ENCODE data around the gene USPL1. TPM values are rescaled to one million over a fixed set of nuclear protein-coding genes. Genes with fewer than 3 reads are reported as not detected.

Gene USPL1
- total RNA-seq, 4 donors from 2014 or later: 14.4 to 28.4 (median 21.8) TPM

GRCh38 chr13:30615866-30616541 is 1.7 kb upstream of the USPL1 start:
- TF ChIP-seq POLR2AphosphoS5 (IDR thresholded peaks at IDR 0.05) (no peak), CTCF (IDR thresholded peaks at IDR 0.05) (no peak), EP300 (IDR thresholded peaks at IDR 0.05) (no peak), POLR2A (IDR thresholded peaks at IDR 0.05) (no peak)
- H3K4me3 ChIP-seq: peak overlapping the region; percentile 89
- H3K36me3 ChIP-seq: no peaks in the 10 kb centered on the region
- no peak for DNase-seq (ENCODE audit: low spot score in 2 of 2)
- peaks cover 35% of the 10 kb centered on the region for H3K4me1 ChIP-seq
- no peaks in the 10 kb centered on the region for H3K9me3 ChIP-seq
- H3K27me3 ChIP-seq: no peaks in the 10 kb centered on the region
- WGBS: under 1% methylated on average over 7 of the region's 7 CpGs
- H3K27ac ChIP-seq: peak overlapping the region; percentile 100

GRCh38 chr13:30616927-30617314 is 799 bp upstream of the USPL1 start:
- TF ChIP-seq POLR2A (IDR thresholded peaks at IDR 0.05): peak; percentile 79 to 81
- TF ChIP-seq CTCF (IDR thresholded peaks at IDR 0.05): no peak
- peak; percentile 51 to 95 (median 85) for TF ChIP-seq POLR2AphosphoS5 (IDR thresholded peaks at IDR 0.05)
- no peak for TF ChIP-seq EP300 (IDR thresholded peaks at IDR 0.05)
- under 1% methylated on average over 12 of the region's 12 CpGs for WGBS

GRCh38 chr13:30618186-30618929 is 638 bp downstream of the USPL1 start:
- peak in 1 of 2 donors; percentile 69 for DNase-seq (ENCODE audit: low spot score in 2 of 2)
- under 1% methylated on average over 20 of the region's 21 CpGs for WGBS
- Histone ChIP-seq H3K4me3 (peak overlapping the region; percentile 89), H3K27ac (peak overlapping the region; percentile 100), H3K4me1 (peaks cover 39% of the 10 kb centered on the region), H3K9me3 (no peaks in the 10 kb centered on the region), H3K27me3 (no peaks in the 10 kb centered on the region), H3K36me3 (peaks cover 7% of the 10 kb centered on the region)
- TF ChIP-seq POLR2AphosphoS5 (IDR thresholded peaks at IDR 0.05) (no peak), POLR2A (IDR thresholded peaks at IDR 0.05) (no peak), EP300 (IDR thresholded peaks at IDR 0.05) (no peak), CTCF (IDR thresholded peaks at IDR 0.05) (no peak)

More at GRCh38 chr13:30616927-30617314, 799 bp upstream of the USPL1 start:
- DNase-seq (ENCODE audit: low spot score in 2 of 2): peak; percentile 82 to 85
- Histone ChIP-seq H3K27ac (peak overlapping the region; percentile 100), H3K4me3 (peak overlapping the region; percentile 89), H3K9me3 (no peaks in the 10 kb centered on the region), H3K36me3 (no peaks in the 10 kb centered on the region), H3K4me1 (peaks cover 35% of the 10 kb centered on the region), H3K27me3 (no peaks in the 10 kb centered on the region)

- Histone ChIP-seq H3K4me3 (peak overlapping the region; percentile 89), H3K36me3 (peaks cover 11% of the 10 kb centered on the region), H3K9me3 (no peaks in the 10 kb centered on the region), H3K27me3 (no peaks in the 10 kb centered on the region), H3K27ac (peak overlapping the region; percentile 100), H3K4me1 (peaks cover 39% of the 10 kb centered on the region)
- TF ChIP-seq POLR2A (IDR thresholded peaks at IDR 0.05): no peak
- TF ChIP-seq POLR2AphosphoS5 (IDR thresholded peaks at IDR 0.05): no peak
- no peak for TF ChIP-seq CTCF (IDR thresholded peaks at IDR 0.05)
- no peak for TF ChIP-seq EP300 (IDR thresholded peaks at IDR 0.05)
- no peak for DNase-seq (ENCODE audit: low spot score in 2 of 2)
- WGBS: 14% methylated on average over 3 of the region's 3 CpGs
Observed at GRCh38 chr13:30618930-30619279, 1.2 kb downstream of the USPL1 start.

GRCh38 chr13:30619731-30620130 is 2.0 kb downstream of the USPL1 start:
- no peaks in the 10 kb centered on the region for H3K27me3 ChIP-seq
- H3K36me3 ChIP-seq: peaks cover 18% of the 10 kb centered on the region
- no peaks in the 10 kb centered on the region for H3K9me3 ChIP-seq
- H3K4me3 ChIP-seq: peak overlapping the region; percentile 89
- DNase-seq (ENCODE audit: low spot score in 2 of 2): no peak
- WGBS: 68% methylated on average over 5 of the region's 5 CpGs
- TF ChIP-seq POLR2AphosphoS5 (IDR thresholded peaks at IDR 0.05) (no peak), EP300 (IDR thresholded peaks at IDR 0.05) (no peak), CTCF (IDR thresholded peaks at IDR 0.05) (no peak), POLR2A (IDR thresholded peaks at IDR 0.05) (no peak)
- H3K4me1 ChIP-seq: peaks cover 38% of the 10 kb centered on the region
- H3K27ac ChIP-seq: no peak overlapping the region
